ENCODE results near the gene FAM20C.

DNA sequence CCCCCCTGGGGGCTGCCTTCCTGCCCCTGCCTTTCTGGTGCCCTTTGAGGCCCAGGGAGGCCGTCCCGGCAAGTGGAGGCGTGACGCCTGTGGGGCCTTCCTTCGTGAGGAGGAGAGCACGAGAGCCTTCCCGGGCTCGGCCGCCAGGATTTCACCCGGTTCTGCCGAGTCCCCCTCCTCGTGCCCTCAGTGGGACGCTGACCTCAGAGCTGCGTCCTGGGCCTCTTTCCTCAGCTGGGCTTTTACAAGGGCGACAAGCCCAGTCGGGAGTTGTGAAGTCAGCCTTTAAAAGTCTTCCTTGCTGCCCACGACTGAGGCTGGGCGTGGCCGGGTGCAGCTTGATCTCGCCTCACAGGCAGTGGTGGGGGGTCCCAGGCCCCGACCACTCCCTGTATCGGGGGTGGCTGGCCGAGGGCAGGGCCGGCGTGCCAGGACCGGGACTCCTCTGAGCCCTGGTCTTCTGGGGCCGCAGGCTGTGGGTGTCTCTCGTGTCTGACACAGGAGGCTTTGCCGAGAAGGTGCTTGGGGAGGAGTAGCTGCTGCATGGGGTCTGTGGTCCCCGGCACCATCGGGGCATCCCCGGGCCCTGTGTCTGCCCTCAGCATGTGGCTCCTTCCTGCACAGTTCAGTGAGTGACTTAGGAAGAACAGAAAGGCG is 41.8 kb downstream of the FAM20C start:
- no peak for TF ChIP-seq POLR2A (IDR thresholded peaks at IDR 0.05; ENCODE audit: control extremely low read depth in 1 of 2, low read depth in 2 of 2, low read length in 2 of 2)
- TF ChIP-seq JUN (IDR thresholded peaks at IDR 0.05; ENCODE audit: low read depth, low read length), result no peak
- no peak for TF ChIP-seq PHF8 (conservative IDR thresholded peaks at IDR 0.05; ENCODE audit: low read depth, low read length)
- no peak for TF ChIP-seq GABPA (IDR thresholded peaks at IDR 0.05; ENCODE audit: borderline replicate concordance, insufficient read depth, low read length)
- no peak for TF ChIP-seq YY1 (IDR thresholded peaks at IDR 0.05; ENCODE audit: low read depth, low read length)
- TF ChIP-seq, protein P1, sequence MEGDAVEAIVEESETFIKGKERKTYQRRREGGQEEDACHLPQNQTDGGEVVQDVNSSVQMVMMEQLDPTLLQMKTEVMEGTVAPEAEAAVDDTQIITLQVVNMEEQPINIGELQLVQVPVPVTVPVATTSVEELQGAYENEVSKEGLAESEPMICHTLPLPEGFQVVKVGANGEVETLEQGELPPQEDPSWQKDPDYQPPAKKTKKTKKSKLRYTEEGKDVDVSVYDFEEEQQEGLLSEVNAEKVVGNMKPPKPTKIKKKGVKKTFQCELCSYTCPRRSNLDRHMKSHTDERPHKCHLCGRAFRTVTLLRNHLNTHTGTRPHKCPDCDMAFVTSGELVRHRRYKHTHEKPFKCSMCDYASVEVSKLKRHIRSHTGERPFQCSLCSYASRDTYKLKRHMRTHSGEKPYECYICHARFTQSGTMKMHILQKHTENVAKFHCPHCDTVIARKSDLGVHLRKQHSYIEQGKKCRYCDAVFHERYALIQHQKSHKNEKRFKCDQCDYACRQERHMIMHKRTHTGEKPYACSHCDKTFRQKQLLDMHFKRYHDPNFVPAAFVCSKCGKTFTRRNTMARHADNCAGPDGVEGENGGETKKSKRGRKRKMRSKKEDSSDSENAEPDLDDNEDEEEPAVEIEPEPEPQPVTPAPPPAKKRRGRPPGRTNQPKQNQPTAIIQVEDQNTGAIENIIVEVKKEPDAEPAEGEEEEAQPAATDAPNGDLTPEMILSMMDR (IDR thresholded peaks at IDR 0.05; ENCODE audit: control extremely low read depth in 1 of 3, insufficient read depth in 1 of 3, low read depth in 1 of 3, low read length in 3 of 3), result no peak
- TF ChIP-seq EP300 (IDR thresholded peaks at IDR 0.05; ENCODE audit: borderline replicate concordance in 1 of 2, low read depth in 2 of 2, low read length in 2 of 2), result no peak
